Liver (tissue), 9 donors: ENCODE results near the gene CENPF. TPM values are rescaled to one million over a fixed set of nuclear protein-coding genes. Genes with fewer than 3 reads are reported as not detected.

Experiments used
- DNase-seq: peaks from one replicate; pipeline ENCODE4 v3.0.0-alpha.2; 2017; ENCODE audit warnings: low spot score
- H3K27ac ChIP-seq, 2 donors: one replicate each; pipeline ENCODE4 v1.7.0; 2013; ENCODE audit warnings: inconsistent platforms in 2 of 2, low read length in 2 of 2, control low read depth in 1 of 2, low read depth in 1 of 2, mild to moderate bottlenecking in 1 of 2
- H3K27me3 ChIP-seq, 4 donors: one replicate each; pipeline versions ENCODE4 v1.6.1 to v1.7.0; 2013; ENCODE audit warnings: low read length in 3 of 4, inconsistent platforms in 1 of 4, mild to moderate bottlenecking in 1 of 4, moderate library complexity in 1 of 4; ENCODE audit not compliant: control insufficient read depth in 4 of 4, insufficient read depth in 4 of 4
- H3K36me3 ChIP-seq, 4 donors: one replicate each; pipeline versions ENCODE4 v1.6.1 to v1.7.0; 2013; ENCODE audit warnings: low read length in 3 of 4, mild to moderate bottlenecking in 3 of 4, low read depth in 1 of 4, moderate library complexity in 1 of 4; ENCODE audit not compliant: control insufficient read depth in 4 of 4, insufficient read depth in 3 of 4
- H3K4me1 ChIP-seq, 4 donors: one replicate each; pipeline versions ENCODE4 v1.6.1 to v1.7.0; 2013; ENCODE audit warnings: low read length in 3 of 4, mild to moderate bottlenecking in 3 of 4, moderate library complexity in 1 of 4; ENCODE audit not compliant: control insufficient read depth in 4 of 4, insufficient read depth in 4 of 4
- H3K4me3 ChIP-seq, 3 donors: one replicate each; pipeline versions ENCODE4 v1.6.1 to v1.7.0; 2013; ENCODE audit warnings: low read length in 3 of 3, control low read depth in 1 of 3, low read depth in 1 of 3, mild to moderate bottlenecking in 1 of 3
- H3K9ac ChIP-seq, 2 donors: one replicate each; pipeline ENCODE4 v1.7.0; 2013; ENCODE audit warnings: low read length in 2 of 2, mild to moderate bottlenecking in 2 of 2, moderate library complexity in 2 of 2, control low read depth in 1 of 2, low read depth in 1 of 2
- H3K9me3 ChIP-seq, 4 donors: one replicate each; pipeline versions ENCODE4 v1.6.1 to v1.7.0; 2013; ENCODE audit warnings: low read length in 3 of 4; ENCODE audit not compliant: control insufficient read depth in 4 of 4
- CTCF ChIP-seq: fragments of 150-350 bp; IDR thresholded peaks from 2 replicates; pipeline ENCODE4 v1.5.1; 2017; ENCODE audit warnings: improper control_type of control experiment, low read depth, low read length; ENCODE audit not compliant: missing input control
- EGR1 ChIP-seq, 2 donors: IDR thresholded peaks; 2 replicates each; pipeline ENCODE4 v1.6.1; 2016 to 2018; ENCODE audit warnings: antibody characterized with exemption in 2 of 2, low read depth in 2 of 2
- FOXA1 ChIP-seq: IDR thresholded peaks from 2 replicates; pipeline ENCODE4 v1.6.1; 2016; ENCODE audit warnings: antibody characterized with exemption
- FOXA2 ChIP-seq: IDR thresholded peaks from 2 replicates; pipeline ENCODE4 v1.6.1; 2016; ENCODE audit warnings: antibody characterized with exemption
- GABPA ChIP-seq, 2 donors: IDR thresholded peaks in 1 of 2; conservative IDR thresholded peaks in 1 of 2; 2 replicates each; pipeline ENCODE4 v1.6.1; 2016; ENCODE audit warnings: antibody characterized with exemption in 2 of 2, mild to moderate bottlenecking in 1 of 2, moderate library complexity in 1 of 2
- HNF4A ChIP-seq, 2 donors: conservative IDR thresholded peaks; 2 replicates each; pipeline ENCODE4 v1.6.1; 2016; ENCODE audit warnings: antibody characterized with exemption in 2 of 2, mild to moderate bottlenecking in 2 of 2
- HNF4G ChIP-seq: IDR thresholded peaks from 2 replicates; pipeline ENCODE4 v1.6.1; 2016; ENCODE audit warnings: antibody characterized with exemption
- MAX ChIP-seq: IDR thresholded peaks from 2 replicates; pipeline ENCODE4 v1.6.1; 2016; ENCODE audit warnings: antibody characterized with exemption
- NR2F2 ChIP-seq: IDR thresholded peaks from 2 replicates; pipeline ENCODE4 v1.6.1; 2016; ENCODE audit warnings: antibody characterized with exemption
- RAD21 ChIP-seq, 2 donors: IDR thresholded peaks; 2 replicates each; pipeline ENCODE4 v1.6.1; 2016; ENCODE audit warnings: antibody characterized with exemption in 2 of 2, mild to moderate bottlenecking in 2 of 2
- REST ChIP-seq: IDR thresholded peaks from 2 replicates; pipeline ENCODE4 v1.6.1; 2016; ENCODE audit warnings: antibody characterized with exemption, mild to moderate bottlenecking
- RXRA ChIP-seq, 2 donors: IDR thresholded peaks; 2 replicates each; pipeline ENCODE4 v1.6.1; 2017 to 2018; ENCODE audit warnings: antibody characterized with exemption in 2 of 2, mild to moderate bottlenecking in 1 of 2
- SP1 ChIP-seq: IDR thresholded peaks from 2 replicates; pipeline ENCODE4 v1.6.1; 2018; ENCODE audit warnings: antibody characterized with exemption, mild to moderate bottlenecking
- TAF1 ChIP-seq: conservative IDR thresholded peaks from 2 replicates; pipeline ENCODE4 v1.6.1; 2016; ENCODE audit warnings: antibody characterized with exemption, mild to moderate bottlenecking
- YY1 ChIP-seq: IDR thresholded peaks from 2 replicates; pipeline ENCODE4 v1.6.1; 2016; ENCODE audit warnings: antibody characterized with exemption, mild to moderate bottlenecking
- ZBTB33 ChIP-seq: IDR thresholded peaks from 2 replicates; pipeline ENCODE4 v1.6.1; 2016; ENCODE audit warnings: antibody characterized with exemption
- WGBS: extraction: QIAGEN DNeasy Blood & Tissue Kit; methylation state at CpG from one replicate; pipeline ENCODE4 v1.1.7; 2013; 5-methylcytosine and 5-hydroxymethylcytosine counted together
- polyA plus RNA-seq, 2 donors: library from polyadenylated mRNA; stranded (reverse) in 1 of 2; unstranded in 1 of 2; fragments of 200-250 nt in 1 of 2; fragments of >200 nt in 1 of 2; fragmentation: Nextera tagmentation in 1 of 2; extraction: Ambion mirVana in 1 of 2; gene quantifications; one replicate each; pipeline versions ENCODE4 v1.2.1 to v1.2.3, GENCODE V29; 2013 to 2015
- total RNA-seq, 2 donors: library from RNA; depleted of rRNA; stranded (reverse); fragments of >200 nt; gene quantifications; one replicate each; pipeline ENCODE4 v1.2.3, GENCODE V29; 2014
- donor health status: healthy.
- donor health status: healthy.
- donor health status: healthy.
- donor health status: healthy.
- donor health status: healthy.

The CENPF gene
- total and polyA plus RNA-seq, 4 donors, result 0.08 to 47.3 (median 1.5) TPM

DNA sequence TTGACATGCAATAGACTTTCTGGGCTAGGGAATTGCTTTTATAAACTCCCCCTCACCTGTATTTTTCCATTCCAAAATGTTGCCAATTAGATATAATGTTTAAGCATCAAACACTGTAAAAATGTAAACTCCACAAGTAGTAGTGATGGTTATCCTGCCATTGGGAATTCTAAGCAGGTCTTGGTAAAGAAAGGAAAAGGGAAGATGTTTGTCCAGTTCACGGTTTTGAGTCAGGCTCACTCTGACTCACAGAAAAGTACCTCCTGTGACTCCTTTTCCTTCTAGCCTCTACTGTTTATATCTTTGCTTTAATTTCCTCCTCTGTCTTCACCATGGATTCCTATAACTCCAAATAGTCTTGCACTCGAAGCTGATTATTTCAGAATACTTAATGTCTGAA is 32.6 kb upstream of the CENPF start:
- H3K36me3 ChIP-seq, result no peaks in the 10 kb centered on the region
- no peaks in the 10 kb centered on the region for H3K4me1 ChIP-seq
- H3K4me3 ChIP-seq, result no peak overlapping the region
- no peak for TF ChIP-seq TAF1
- TF ChIP-seq YY1, result no peak
- TF ChIP-seq SP1, result no peak
- no peak for TF ChIP-seq NR2F2
- no peak for TF ChIP-seq EGR1 (IDR thresholded peaks at IDR 0.05; ENCODE audit: low read depth in 2 of 2)
- TF ChIP-seq RXRA (IDR thresholded peaks at IDR 0.05), result no peak
- no peak for TF ChIP-seq GABPA (IDR thresholded peaks at IDR 0.05 in 1 of 2, conservative IDR thresholded peaks at IDR 0.05 in 1 of 2)
- TF ChIP-seq RAD21 (IDR thresholded peaks at IDR 0.05), result no peak
- no peak for TF ChIP-seq ZBTB33
- TF ChIP-seq REST, result no peak
- TF ChIP-seq HNF4G, result no peak
- 63% methylated on average over 2 of the region's 2 CpGs for WGBS
- no peak for DNase-seq
- H3K9me3 ChIP-seq, result peaks cover 0 to 1% (median 0%) of the 10 kb centered on the region in 4 donors
- H3K27ac ChIP-seq, result no peak overlapping the region
- no peaks in the 10 kb centered on the region for H3K27me3 ChIP-seq
- H3K9ac ChIP-seq, result no peak overlapping the region

GRCh38 chr1:214571281-214571680 is 31.7 kb upstream of the CENPF start:
- Histone ChIP-seq H3K27me3 (no peaks in the 10 kb centered on the region), H3K4me1 (no peaks in the 10 kb centered on the region), H3K9ac (no peak overlapping the region), H3K4me3 (no peak overlapping the region), H3K9me3 (peaks cover 0 to 8% (median 2%) of the 10 kb centered on the region in 4 donors), H3K36me3 (no peaks in the 10 kb centered on the region), H3K27ac (no peak overlapping the region)
- TF ChIP-seq ZBTB33 (no peak), FOXA2 (no peak), CTCF (no peak), HNF4A (conservative IDR thresholded peaks at IDR 0.05) (no peak), REST (no peak), MAX (no peak), FOXA1 (no peak)
- DNase-seq, result no peak
